GM12864 (cell line): ENCODE measurements around the gene CRIM1.

Experiments
- DNase-seq: peaks from one replicate; pipeline ENCODE4 v3.0.0-alpha.2; 2011; ENCODE audit warnings: low read depth
- H3K4me3 ChIP-seq: 2 replicates; pipeline ENCODE4 v1.5.1; 2011; ENCODE audit warnings: mild to moderate bottlenecking, low read depth, low read length, control low read depth
- CTCF ChIP-seq: IDR thresholded peaks from 2 replicates; pipeline ENCODE4 v1.5.1; 2011; ENCODE audit warnings: low read depth, mild to moderate bottlenecking, moderate library complexity, low read length, control low read depth, inconsistent platforms; ENCODE audit errors: missing control alignments

Gene CRIM1

GRCh38 chr2:36594849-36595248 lies 239.3 kb downstream of the CRIM1 start:
- no peak for DNase-seq
- no peak overlapping the region for H3K4me3 ChIP-seq
- no peak for TF ChIP-seq CTCF

GRCh38 chr2:36596397-36596796 lies 240.8 kb downstream of the CRIM1 start:
- DNase-seq: no peak
- TF ChIP-seq CTCF: no peak
- peak overlapping the region; percentile 72; the same call in 1 of the 2 replicates for H3K4me3 ChIP-seq

GRCh38 chr2:36597003-36597531 lies 241.5 kb downstream of the CRIM1 start:
- peak overlapping the region; percentile 72 for H3K4me3 ChIP-seq
- no peak for TF ChIP-seq CTCF
- no peak for DNase-seq

- DNase-seq: peak; percentile 48
- H3K4me3 ChIP-seq: peak within 1 kb of the TSS; percentile 72
- TF ChIP-seq CTCF: no peak
Observed at GRCh38 chr2:36597532-36598377, 242.2 kb downstream of the CRIM1 start, which contains the start of gene FEZ2. TSS of gene FEZ2 (minus strand) at chr2:36598168. CDS start at chr2:36598142, 26 bp downstream.
